ENCODE data around the gene FGFR3. TPM values are rescaled to one million over a fixed set of nuclear protein-coding genes. Genes with fewer than 3 reads are reported as not detected.

The FGFR3 gene
- total and polyA plus RNA-seq, 2 of the 4 experiments (the other 2 are of a cell fraction) = 0.18 to 0.67 TPM

- peak overlapping the region; percentile 4; the same call in 1 of the 2 replicates for H3K27ac ChIP-seq (ENCODE audit: insufficient read depth, low read length)
Measured at GRCh38 chr4:1843852-1844251, 50.8 kb downstream of the FGFR3 start.

More at GRCh38 chr4:1843852-1844251, 50.8 kb downstream of the FGFR3 start:
- Histone ChIP-seq H3K4me1 (ENCODE audit: control insufficient read depth, insufficient read depth, low read length) (peaks cover 21% of the 10 kb centered on the region), H3K18ac (ENCODE audit: low read depth, low read length) (no peak overlapping the region), H3K36me3 (ENCODE audit: control insufficient read depth, insufficient read depth, low read length) (peaks cover 36% of the 10 kb centered on the region), H2AK5ac (ENCODE audit: low read depth, low read length) (peak overlapping the region; percentile 29; the same call in 1 of the 2 replicates), H3K27me3 (ENCODE audit: control insufficient read depth, insufficient read depth, low read length) (no peaks in the 10 kb centered on the region), H2BK20ac (ENCODE audit: low read depth, low read length) (no peak overlapping the region), H4K91ac (ENCODE audit: insufficient read depth, low read depth, low read length) (peak overlapping the region; percentile 1; the same call in 1 of the 2 replicates), H3K4ac (ENCODE audit: low read depth, low read length) (peak overlapping the region; percentile 52; the same call in 1 of the 2 replicates), H3K9me1 (ENCODE audit: insufficient read depth, low read length) (peaks cover 18% of the 10 kb centered on the region), H4K20me1 (ENCODE audit: insufficient read depth, low read length) (peaks cover 30% of the 10 kb centered on the region), H3K56ac (ENCODE audit: extremely low read depth, insufficient read depth, low read length) (no peak overlapping the region), H3K79me1 (ENCODE audit: low read depth in 1 of 2, low read length in 2 of 2) (peaks cover 18 to 67% of the 10 kb centered on the region in 2 experiments), H3K9ac (ENCODE audit: low read depth, low read length) (no peak overlapping the region), H4K5ac (ENCODE audit: low read depth, low read length) (no peak overlapping the region), H3K4me3 (ENCODE audit: insufficient read depth, low read depth, low read length) (no peak overlapping the region), H2AK9ac (replicated peaks; ENCODE audit: low read depth, low read length, poor library complexity) (peak overlapping the region; percentile 33), H2BK5ac (ENCODE audit: low read depth, low read length, poor library complexity, severe bottlenecking) (no peak overlapping the region), H4K8ac (ENCODE audit: low read depth in 2 of 2, low read length in 2 of 2) (peak overlapping the region in 1 of 2 experiments; percentile 58; a peak in 1 of 4 replicates), H2BK15ac (ENCODE audit: low read depth, low read length) (no peak overlapping the region), H3K23ac (ENCODE audit: low read depth, low read length) (peak overlapping the region; percentile 42; the same call in 1 of the 2 replicates), H3K14ac (replicated peaks; ENCODE audit: low read depth, low read length) (no peak overlapping the region; the same call in 1 of the 2 replicates), H3K4me2 (ENCODE audit: low read depth, low read length) (no peak overlapping the region), H2AFZ (replicated peaks; ENCODE audit: low read length, poor library complexity) (no peak overlapping the region), H2BK120ac (ENCODE audit: low read depth, low read length) (peak overlapping the region; percentile 26; the same call in 1 of the 2 replicates), H3K9me3 (ENCODE audit: control insufficient read depth, insufficient read depth, low read length) (no peaks in the 10 kb centered on the region)
- TF ChIP-seq RFX5 (IDR thresholded peaks at IDR 0.05; ENCODE audit: low read depth, low read length) (no peak), ELK1 (IDR thresholded peaks at IDR 0.05; ENCODE audit: borderline replicate concordance, low read depth, low read length) (no peak), SMC3 (IDR thresholded peaks at IDR 0.05; ENCODE audit: low read depth, low read length) (no peak), MAZ (IDR thresholded peaks at IDR 0.05; ENCODE audit: borderline replicate concordance, low read depth, low read length) (no peak), CEBPB (IDR thresholded peaks at IDR 0.05; ENCODE audit: low read depth, low read length) (no peak), MXI1 (IDR thresholded peaks at IDR 0.05; ENCODE audit: borderline replicate concordance, low read depth, low read length) (no peak), CTCF (conservative IDR thresholded peaks at IDR 0.05; ENCODE audit: low read depth, low read length) (no peak), BHLHE40 (IDR thresholded peaks at IDR 0.05; ENCODE audit: low read depth, low read length) (no peak), RAD21 (IDR thresholded peaks at IDR 0.05; ENCODE audit: low read length) (no peak), RCOR1 (IDR thresholded peaks at IDR 0.05; ENCODE audit: insufficient replicate concordance, low read length) (no peak), POLR2A (IDR thresholded peaks at IDR 0.05; ENCODE audit: low read depth, low read length) (no peak), NFE2L2 (IDR thresholded peaks at IDR 0.05; ENCODE audit: low read depth, low read length) (no peak), FOS (IDR thresholded peaks at IDR 0.05; ENCODE audit: low read depth, low read length) (no peak), CHD1 (IDR thresholded peaks at IDR 0.05; ENCODE audit: low read depth, low read length) (no peak)
- TF ChIP-seq, protein P1, sequence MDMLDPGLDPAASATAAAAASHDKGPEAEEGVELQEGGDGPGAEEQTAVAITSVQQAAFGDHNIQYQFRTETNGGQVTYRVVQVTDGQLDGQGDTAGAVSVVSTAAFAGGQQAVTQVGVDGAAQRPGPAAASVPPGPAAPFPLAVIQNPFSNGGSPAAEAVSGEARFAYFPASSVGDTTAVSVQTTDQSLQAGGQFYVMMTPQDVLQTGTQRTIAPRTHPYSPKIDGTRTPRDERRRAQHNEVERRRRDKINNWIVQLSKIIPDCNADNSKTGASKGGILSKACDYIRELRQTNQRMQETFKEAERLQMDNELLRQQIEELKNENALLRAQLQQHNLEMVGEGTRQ (IDR thresholded peaks at IDR 0.05; ENCODE audit: low read depth, low read length) = no peak
- no peak for DNase-seq
- WGBS, 2 experiments (ENCODE audit: extremely low coverage in 2 of 2, insufficient read length in 1 of 2) = 66% methylated on average over 5 of the region's 10 CpGs; no CpG with 5 or more reads in 1 of the 2 experiments
- in situ Hi-C loops (cut with MboI; ENCODE audit: low sequenced_read_pairs) (no loop called here), dilution Hi-C loops (cut with HindIII; ENCODE audit: low sequenced_read_pairs, unreplicated experiment) (no loop called here), intact Hi-C loops (cut with micrococcal nuclease) (loop anchor here (2.0 kb wide), 1 partner anchor 55 kb away; no protein-coding TSS in a partner anchor)
- no TSS peak for BruUV-seq (replicated peaks)
- no peak for ATAC-seq (ENCODE audit: low read depth)
- POLR2A ChIA-PET (ENCODE audit: unreplicated experiment) = no interaction called here
- CTCF ChIA-PET = no interaction called here
